Activated T-cell treated with anti-CD3 and anti-CD28 coated beads, Interleukin-2, amount 50 U/mL, for 24 hours (primary cell): ENCODE data around the gene RPS16.

Experiments used
- DNase-seq: peaks from one replicate; pipeline ENCODE4 v3.0.0-alpha.2; 2020
- H3K27ac Mint-ChIP-seq: 2 replicates; pipeline ENCODE4 v1.8.0; 2020; ENCODE audit warnings: mild to moderate bottlenecking, mixed read lengths
- H3K27me3 Mint-ChIP-seq: 2 replicates; pipeline ENCODE4 v1.8.0; 2020; ENCODE audit warnings: mixed read lengths
- H3K36me3 Mint-ChIP-seq: 2 replicates; pipeline ENCODE4 v1.8.0; 2020; ENCODE audit warnings: low read depth, mixed read lengths
- H3K4me1 Mint-ChIP-seq: 2 replicates; pipeline ENCODE4 v1.8.0; 2020; ENCODE audit warnings: low read depth, mixed read lengths
- H3K4me3 Mint-ChIP-seq: 2 replicates; pipeline ENCODE4 v1.8.0; 2020; ENCODE audit warnings: mild to moderate bottlenecking, moderate library complexity, mixed read lengths
- H3K9me3 Mint-ChIP-seq: 2 replicates; pipeline ENCODE4 v1.8.0; 2020; ENCODE audit warnings: mixed read lengths

RPS16 gene

GRCh38 chr19:39400061-39400460 lies 35.7 kb downstream of the RPS16 start:
- Mint-ChIP-seq H3K27me3 (no peaks in the 10 kb centered on the region), H3K9me3 (no peaks in the 10 kb centered on the region), H3K36me3 (peaks cover 22% of the 10 kb centered on the region), H3K27ac (peak overlapping the region; percentile 98), H3K4me1 (peaks cover 76% of the 10 kb centered on the region), H3K4me3 (no peak overlapping the region)
- DNase-seq, result no peak

DNA sequence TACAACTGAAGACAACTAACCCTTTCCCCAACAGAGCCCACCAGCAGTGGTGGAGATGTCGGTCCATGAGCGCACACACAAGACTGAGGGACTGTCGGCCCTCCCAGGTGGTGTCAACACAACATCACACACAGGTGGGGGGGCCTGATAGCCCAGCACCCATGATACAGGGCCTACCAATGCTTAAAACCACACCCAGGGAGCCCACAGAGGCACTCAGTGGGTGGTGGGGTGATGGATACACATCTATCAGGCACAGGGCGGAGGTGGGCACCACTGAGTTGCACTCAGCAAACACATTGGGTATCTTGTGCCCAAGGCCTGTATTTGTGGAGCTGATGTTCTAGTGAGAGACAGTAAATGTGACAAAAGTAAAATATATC lies 36.1 kb downstream of the RPS16 start:
- DNase-seq, result no peak
- H3K9me3 Mint-ChIP-seq, result no peaks in the 10 kb centered on the region
- peaks cover 26% of the 10 kb centered on the region for H3K36me3 Mint-ChIP-seq
- peak overlapping the region; percentile 98 for H3K27ac Mint-ChIP-seq
- H3K4me1 Mint-ChIP-seq, result peaks cover 74% of the 10 kb centered on the region
- peak overlapping the region; percentile 3 for H3K4me3 Mint-ChIP-seq
- no peaks in the 10 kb centered on the region for H3K27me3 Mint-ChIP-seq

DNA sequence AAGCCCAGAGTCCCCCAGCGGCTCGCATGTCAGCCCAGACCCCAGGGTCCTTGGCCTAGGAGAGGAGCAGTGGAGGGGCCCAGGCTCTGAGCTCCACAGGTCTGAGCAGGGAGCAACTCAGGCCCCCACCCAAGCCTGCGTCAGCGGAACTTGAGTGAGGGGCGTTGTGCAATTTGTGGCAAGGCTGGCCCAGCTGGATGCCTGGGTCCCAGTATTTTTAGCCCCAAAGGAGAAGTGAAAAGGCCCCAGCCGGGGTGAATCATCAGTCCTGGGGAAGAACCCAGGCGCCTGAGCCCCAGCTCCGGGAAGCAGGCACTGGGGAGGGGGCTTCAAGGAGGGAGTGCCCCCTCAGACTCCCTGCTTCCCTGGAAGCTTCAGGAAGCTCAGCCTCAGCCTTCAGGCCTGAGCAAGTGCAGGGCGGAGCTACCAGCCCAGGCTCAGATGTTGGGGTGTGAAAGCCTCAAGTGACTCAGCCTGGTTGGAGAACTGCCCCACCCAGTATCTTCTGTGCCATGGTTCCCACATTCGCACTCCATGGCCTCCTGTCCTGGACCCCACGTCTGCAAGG lies 37.4 kb downstream of the RPS16 start:
- no peaks in the 10 kb centered on the region for H3K9me3 Mint-ChIP-seq

GRCh38 chr19:39397360-39398296 lies 38.1 kb downstream of the RPS16 start:
- peak; percentile 96 for DNase-seq
- H3K9me3 Mint-ChIP-seq, result no peaks in the 10 kb centered on the region
- H3K4me1 Mint-ChIP-seq, result peaks cover 72% of the 10 kb centered on the region

More for the DNA sequence above, 37.4 kb downstream of the RPS16 start:
- Mint-ChIP-seq H3K4me3 (peak overlapping the region; percentile 47), H3K4me1 (peaks cover 70% of the 10 kb centered on the region), H3K36me3 (peaks cover 36% of the 10 kb centered on the region), H3K27me3 (no peaks in the 10 kb centered on the region), H3K27ac (peak overlapping the region; percentile 98)
- DNase-seq, result peak; percentile 70

GRCh38 chr19:39390751-39391437 lies 44.9 kb downstream of the RPS16 start, which contains the start of the genes MED29 and PAF1:
Gene MED29 (plus strand): TSS chr19:39391378. CDS start chr19:39391423, 45 bp downstream.
Gene PAF1 (minus strand): TSS chr19:39391106. CDS start chr19:39390864, 242 bp downstream.
- Mint-ChIP-seq H3K27ac (peak within 1 kb of the TSS; percentile 100), H3K4me1 (peaks cover 50% of the 10 kb centered on the region), H3K9me3 (no peaks in the 10 kb centered on the region), H3K27me3 (no peaks in the 10 kb centered on the region), H3K4me3 (peak within 1 kb of the TSS; percentile 92), H3K36me3 (peaks cover 87% of the 10 kb centered on the region)
- DNase-seq, result peak; percentile 92

More at GRCh38 chr19:39397360-39398296, 38.1 kb downstream of the RPS16 start:
- Mint-ChIP-seq H3K27ac (peak overlapping the region; percentile 98), H3K4me3 (peak overlapping the region; percentile 47), H3K27me3 (no peaks in the 10 kb centered on the region), H3K36me3 (peaks cover 41% of the 10 kb centered on the region)

- peak overlapping the region; percentile 100 for H3K27ac Mint-ChIP-seq
- H3K4me1 Mint-ChIP-seq, result peaks cover 49% of the 10 kb centered on the region
- H3K9me3 Mint-ChIP-seq, result no peaks in the 10 kb centered on the region
- DNase-seq, result no peak
- H3K4me3 Mint-ChIP-seq, result peak overlapping the region; percentile 92
- no peaks in the 10 kb centered on the region for H3K27me3 Mint-ChIP-seq
- H3K36me3 Mint-ChIP-seq, result peaks cover 88% of the 10 kb centered on the region
Observed at GRCh38 chr19:39390451-39390750, 45.3 kb downstream of the RPS16 start.

DNA sequence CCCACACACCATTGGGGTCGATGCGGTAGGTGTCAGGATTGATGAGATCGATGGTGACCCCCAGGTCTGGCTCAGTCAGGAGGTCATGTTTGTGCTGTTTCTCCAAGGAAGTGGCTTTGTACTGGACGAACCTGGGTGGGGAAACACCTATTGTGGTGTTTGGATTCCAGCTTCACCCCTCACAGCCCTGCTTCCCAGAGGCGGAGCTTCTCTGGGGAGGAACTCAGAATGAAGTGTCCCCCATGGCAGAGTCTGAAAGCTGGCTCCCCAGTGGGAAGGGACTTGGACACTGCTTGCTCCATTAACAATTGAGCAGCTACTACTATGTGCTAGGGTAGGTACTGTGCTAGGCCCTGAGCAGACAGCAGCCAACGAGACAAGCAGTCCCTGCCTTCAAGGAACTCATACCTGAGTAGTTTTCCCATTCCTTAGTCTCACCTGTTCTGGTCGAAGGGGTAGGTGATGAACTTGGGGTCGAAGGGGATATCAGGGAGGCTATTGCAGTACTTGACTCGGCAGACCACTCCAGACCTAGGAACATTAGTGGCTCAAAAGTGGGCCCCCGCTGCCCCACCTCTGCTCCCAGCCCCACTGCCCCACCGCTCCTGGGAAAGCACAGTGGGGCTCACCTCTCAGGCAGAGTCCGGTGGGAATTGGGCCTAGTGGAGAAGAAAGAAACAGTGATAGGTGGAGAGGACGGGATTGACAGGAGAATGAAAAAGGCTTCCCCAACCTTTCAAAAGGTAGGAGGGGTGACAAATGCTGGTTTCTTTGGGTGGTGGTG lies 45.9 kb downstream of the RPS16 start:
- peak overlapping the region; percentile 92 for H3K4me3 Mint-ChIP-seq
- peaks cover 88% of the 10 kb centered on the region for H3K36me3 Mint-ChIP-seq
- no peaks in the 10 kb centered on the region for H3K9me3 Mint-ChIP-seq
- peaks cover 44% of the 10 kb centered on the region for H3K4me1 Mint-ChIP-seq
- H3K27ac Mint-ChIP-seq, result peak overlapping the region; percentile 100
- no peaks in the 10 kb centered on the region for H3K27me3 Mint-ChIP-seq
- no peak for DNase-seq

- H3K27ac Mint-ChIP-seq, result peak overlapping the region; percentile 100
- no peaks in the 10 kb centered on the region for H3K27me3 Mint-ChIP-seq
- peaks cover 87% of the 10 kb centered on the region for H3K36me3 Mint-ChIP-seq
- DNase-seq, result no peak
- no peak overlapping the region for H3K4me3 Mint-ChIP-seq
- peaks cover 40% of the 10 kb centered on the region for H3K4me1 Mint-ChIP-seq
- no peaks in the 10 kb centered on the region for H3K9me3 Mint-ChIP-seq
Observed at GRCh38 chr19:39388657-39389056, 47.1 kb downstream of the RPS16 start.

GRCh38 chr19:39386557-39386956 lies 49.2 kb downstream of the RPS16 start:
- Mint-ChIP-seq H3K27ac (peak overlapping the region; percentile 82), H3K36me3 (peaks cover 94% of the 10 kb centered on the region), H3K9me3 (no peaks in the 10 kb centered on the region), H3K4me1 (peaks cover 26% of the 10 kb centered on the region), H3K27me3 (no peaks in the 10 kb centered on the region), H3K4me3 (no peak overlapping the region)
- no peak for DNase-seq

GRCh38 chr19:39385629-39386411 lies 49.9 kb downstream of the RPS16 start:
- Mint-ChIP-seq H3K27ac (peak overlapping the region; percentile 82), H3K36me3 (peaks cover 95% of the 10 kb centered on the region), H3K27me3 (no peaks in the 10 kb centered on the region), H3K4me3 (no peak overlapping the region), H3K9me3 (no peaks in the 10 kb centered on the region), H3K4me1 (peaks cover 21% of the 10 kb centered on the region)
- DNase-seq, result no peak

- H3K36me3 Mint-ChIP-seq, result peaks cover 92% of the 10 kb centered on the region
- no peak for DNase-seq
- H3K27ac Mint-ChIP-seq, result peak overlapping the region; percentile 82
- no peak overlapping the region for H3K4me3 Mint-ChIP-seq
- H3K4me1 Mint-ChIP-seq, result peaks cover 16% of the 10 kb centered on the region
- H3K27me3 Mint-ChIP-seq, result no peaks in the 10 kb centered on the region
- H3K9me3 Mint-ChIP-seq, result no peaks in the 10 kb centered on the region
Observed at GRCh38 chr19:39384839-39385568, 50.7 kb downstream of the RPS16 start.
